HG03378 (cell line): Measurements from ENCODE around the gene PPP1R27.

ENCODE experiments used
- ATAC-seq: cut with Tn5 transposase; IDR thresholded peaks from one replicate; pipeline ENCODE4 v1.9.1; 2021; ENCODE audit warnings: mild to moderate bottlenecking, moderate library complexity; ENCODE audit not compliant: unreplicated experiment

Gene PPP1R27

GRCh38 chr17:81834831-81835267 lies at the start of gene PPP1R27:
PPP1R27 (minus strand) TSS chr17:81835050; CDS start chr17:81834953, 97 bp downstream.
- no peak for ATAC-seq

- ATAC-seq = no peak
Measured at GRCh38 chr17:81884520-81884919, 49.7 kb upstream of the PPP1R27 start.

GRCh38 chr17:81879121-81879520 lies 44.3 kb upstream of the PPP1R27 start:
- ATAC-seq = no peak

GRCh38 chr17:81878294-81878693 lies 43.4 kb upstream of the PPP1R27 start:
- ATAC-seq = no peak

- ATAC-seq = no peak
Measured at GRCh38 chr17:81877569-81877968, 42.7 kb upstream of the PPP1R27 start.

- no peak for ATAC-seq
Measured at GRCh38 chr17:81871387-81872230, 36.8 kb upstream of the PPP1R27 start.

GRCh38 chr17:81870981-81871386 lies 36.1 kb upstream of the PPP1R27 start, which contains the start of gene ARHGDIA:
ARHGDIA (minus strand) TSS chr17:81871337; CDS start chr17:81869930, 1,407 bp downstream.
- ATAC-seq = no peak

- ATAC-seq = no peak
Measured at GRCh38 chr17:81870131-81870980, 35.5 kb upstream of the PPP1R27 start.

GRCh38 chr17:81869221-81870130 lies 34.6 kb upstream of the PPP1R27 start:
- ATAC-seq = no peak

GRCh38 chr17:81868674-81869220 lies 33.9 kb upstream of the PPP1R27 start:
- ATAC-seq = no peak

GRCh38 chr17:81867991-81868673 lies 33.3 kb upstream of the PPP1R27 start:
- no peak for ATAC-seq

GRCh38 chr17:81867170-81867990 lies 32.5 kb upstream of the PPP1R27 start:
- ATAC-seq = no peak

- ATAC-seq = no peak
Measured at GRCh38 chr17:81866440-81867169, 31.8 kb upstream of the PPP1R27 start.

- no peak for ATAC-seq
Measured at GRCh38 chr17:81865733-81866439, 31.0 kb upstream of the PPP1R27 start.

- ATAC-seq = no peak
Measured at GRCh38 chr17:81865358-81865732, 30.5 kb upstream of the PPP1R27 start.

- ATAC-seq = no peak
Measured at GRCh38 chr17:81863833-81864768, 29.3 kb upstream of the PPP1R27 start.
